CD4-positive, alpha-beta T cell (primary cell): ENCODE measurements around the gene TP63. TPM values are rescaled to one million over a fixed set of nuclear protein-coding genes. Genes with fewer than 3 reads are reported as not detected.

Experiments
- ATAC-seq: fragments of 200-7000 bp; cut with Tn5 transposase; one replicate; pipeline ENCODE4 v1.10.0; 2022; ENCODE audit warnings: mild to moderate bottlenecking; ENCODE audit not compliant: poor library complexity
- CTCF ChIA-PET: fragments of 350-600 bp; sonication (Branson Sonifier 250); formaldehyde crosslinking; loops from one replicate; lab custom pipeline; 2021; ENCODE audit warnings: antibody characterized with exemption, inconsistent platforms; lab: Charles Lee
- POLR2A ChIA-PET: fragments of 350-600 bp; sonication (Branson Sonifier 250); formaldehyde crosslinking; loops from one replicate; lab custom pipeline; 2021; ENCODE audit warnings: antibody characterized with exemption, inconsistent platforms; lab: Charles Lee
- DNase-seq, 14 experiments: peaks; one replicate each; pipeline ENCODE4 v3.0.0-alpha.2; 2013 to 2020; ENCODE audit warnings: mixed read lengths in 2 of 14
- H3K27ac ChIP-seq, 2 donors: one replicate each; pipeline versions ENCODE4 v1.5.1 to v1.7.0; 2013; ENCODE audit warnings: low read length in 2 of 2, low read depth in 1 of 2, mild to moderate bottlenecking in 1 of 2
- H3K27me3 ChIP-seq, 2 experiments: 1 replicate in 1 of 2; 2 replicates in 1 of 2; pipeline versions ENCODE4 v1.6.1 to v1.7.0; 2013; ENCODE audit warnings: low read length in 2 of 2, control low read depth in 1 of 2, mild to moderate bottlenecking in 1 of 2, moderate library complexity in 1 of 2; ENCODE audit not compliant: insufficient read depth in 2 of 2, control insufficient read depth in 1 of 2
- H3K36me3 ChIP-seq: one replicate; pipeline ENCODE4 v1.6.1; 2013; ENCODE audit warnings: low read length, control low read depth; ENCODE audit not compliant: insufficient read depth
- H3K4me1 ChIP-seq: one replicate; pipeline ENCODE4 v1.6.1; 2013; ENCODE audit warnings: low read length, control low read depth; ENCODE audit not compliant: insufficient read depth
- H3K4me3 ChIP-seq: one replicate; pipeline ENCODE4 v1.5.1; 2013; ENCODE audit warnings: mild to moderate bottlenecking, low read length, moderate library complexity
- H3K9me3 ChIP-seq, 2 experiments: 1 replicate in 1 of 2; 2 replicates in 1 of 2; pipeline versions ENCODE4 v1.6.1 to v1.7.0; 2013; ENCODE audit warnings: low read length in 2 of 2, mild to moderate bottlenecking in 2 of 2, control low read depth in 1 of 2, moderate library complexity in 1 of 2; ENCODE audit not compliant: control insufficient read depth in 1 of 2, insufficient read depth in 1 of 2
- H3K27ac Mint-ChIP-seq: one replicate; pipeline ENCODE4 v1.8.0; 2020; ENCODE audit warnings: mixed read lengths
- H3K27me3 Mint-ChIP-seq: one replicate; pipeline ENCODE4 v1.8.0; 2021; ENCODE audit warnings: mixed read lengths
- H3K36me3 Mint-ChIP-seq: one replicate; pipeline ENCODE4 v1.8.0; 2021; ENCODE audit warnings: low read depth, mixed read lengths
- H3K4me1 Mint-ChIP-seq: one replicate; pipeline ENCODE4 v1.8.0; 2021; ENCODE audit warnings: low read depth, mixed read lengths
- H3K4me3 Mint-ChIP-seq: one replicate; pipeline ENCODE4 v1.8.0; 2020; ENCODE audit warnings: mild to moderate bottlenecking, mixed read lengths
- H3K9me3 Mint-ChIP-seq: one replicate; pipeline ENCODE4 v1.8.0; 2020; ENCODE audit warnings: mixed read lengths
- intact Hi-C, 2 experiments: fragments of 100-400 bp; cut with DNase I in 1 of 2; cut with micrococcal nuclease in 1 of 2; formaldehyde crosslinking; loops; one replicate each; pipeline versions ENCODE4 v1.15.1 to v1.9.0; 2023 to 2025; cut with DNase I, micrococcal nuclease
- total RNA-seq, 174 experiments: library from RNA in 2 of 174; stranded (reverse) in 2 of 174; gene quantifications; one replicate each; pipeline ENCODE4 v1.2.3 and lab custom pipeline; 2021 to 2026
- TF ChIP-seq, protein P1 (sequence below): fragments of 200-600 bp; IDR thresholded peaks from one replicate; pipeline ENCODE4 v1.8.0; 2022; ENCODE audit warnings: antibody characterized with exemption, mild to moderate bottlenecking

Gene TP63
- total RNA-seq, 2 experiments from 2014 or later, result 0.31 TPM; not detected in 1

DNA sequence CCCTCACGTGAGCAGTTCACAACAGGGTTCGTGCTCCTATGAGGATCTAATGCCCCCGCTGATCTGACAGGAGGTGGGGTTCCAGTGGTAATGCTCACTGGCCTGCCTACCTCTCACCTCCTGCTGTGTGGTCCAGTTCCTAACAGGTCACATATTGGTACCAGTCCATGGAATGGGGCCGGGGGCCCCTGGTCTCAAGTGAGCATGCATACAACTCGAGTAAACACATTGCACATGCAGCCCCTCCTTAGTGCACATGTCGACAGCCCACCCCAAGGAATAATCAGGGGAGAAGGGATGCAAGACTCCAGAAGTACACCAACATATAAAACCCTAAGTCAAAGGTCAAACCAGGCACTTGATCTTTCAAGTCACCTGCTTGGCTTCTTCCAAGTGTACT is 127.0 kb downstream of the TP63 start:
- no peaks in the 10 kb centered on the region for H3K9me3 Mint-ChIP-seq
- Histone ChIP-seq H3K27me3 (no peaks in the 10 kb centered on the region), H3K27ac (no peak overlapping the region), H3K4me3 (no peak overlapping the region), H3K36me3 (no peaks in the 10 kb centered on the region), H3K9me3 (no peaks in the 10 kb centered on the region), H3K4me1 (no peaks in the 10 kb centered on the region)
- POLR2A ChIA-PET, result no interaction called here
- TF ChIP-seq, protein P1, sequence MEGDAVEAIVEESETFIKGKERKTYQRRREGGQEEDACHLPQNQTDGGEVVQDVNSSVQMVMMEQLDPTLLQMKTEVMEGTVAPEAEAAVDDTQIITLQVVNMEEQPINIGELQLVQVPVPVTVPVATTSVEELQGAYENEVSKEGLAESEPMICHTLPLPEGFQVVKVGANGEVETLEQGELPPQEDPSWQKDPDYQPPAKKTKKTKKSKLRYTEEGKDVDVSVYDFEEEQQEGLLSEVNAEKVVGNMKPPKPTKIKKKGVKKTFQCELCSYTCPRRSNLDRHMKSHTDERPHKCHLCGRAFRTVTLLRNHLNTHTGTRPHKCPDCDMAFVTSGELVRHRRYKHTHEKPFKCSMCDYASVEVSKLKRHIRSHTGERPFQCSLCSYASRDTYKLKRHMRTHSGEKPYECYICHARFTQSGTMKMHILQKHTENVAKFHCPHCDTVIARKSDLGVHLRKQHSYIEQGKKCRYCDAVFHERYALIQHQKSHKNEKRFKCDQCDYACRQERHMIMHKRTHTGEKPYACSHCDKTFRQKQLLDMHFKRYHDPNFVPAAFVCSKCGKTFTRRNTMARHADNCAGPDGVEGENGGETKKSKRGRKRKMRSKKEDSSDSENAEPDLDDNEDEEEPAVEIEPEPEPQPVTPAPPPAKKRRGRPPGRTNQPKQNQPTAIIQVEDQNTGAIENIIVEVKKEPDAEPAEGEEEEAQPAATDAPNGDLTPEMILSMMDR, result no peak
- no peak for DNase-seq
- H3K4me1 Mint-ChIP-seq, result no peaks in the 10 kb centered on the region
- no peaks in the 10 kb centered on the region for H3K27me3 Mint-ChIP-seq
- ATAC-seq, result no peak
- CTCF ChIA-PET, result no interaction called here
- intact Hi-C loops, result no loop called here
- H3K27ac Mint-ChIP-seq, result no peak overlapping the region
- no peaks in the 10 kb centered on the region for H3K36me3 Mint-ChIP-seq
- H3K4me3 Mint-ChIP-seq, result no peak overlapping the region

DNA sequence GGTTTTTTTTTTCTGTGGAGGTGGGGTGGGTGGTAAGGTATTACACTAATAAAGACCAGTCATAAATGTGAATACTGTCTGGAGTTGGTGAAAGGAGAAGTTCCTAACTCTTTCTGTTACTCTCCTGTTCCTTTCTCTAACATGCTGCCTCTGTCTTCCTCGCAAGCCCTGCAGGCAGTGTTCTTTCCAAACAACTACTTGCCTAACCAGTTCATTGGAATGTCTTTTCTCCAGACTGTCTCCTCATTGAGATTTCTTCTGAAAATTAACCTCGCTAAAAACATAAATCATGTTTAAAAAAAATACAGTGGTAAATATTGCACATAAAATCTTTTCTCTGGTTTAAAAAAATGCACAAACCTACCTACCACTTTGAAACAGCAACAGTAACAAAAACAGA is 135.2 kb downstream of the TP63 start:
- DNase-seq (no peak), ATAC-seq (no peak)
- Mint-ChIP-seq H3K4me3 (no peak overlapping the region), H3K27me3 (no peaks in the 10 kb centered on the region), H3K9me3 (no peaks in the 10 kb centered on the region), H3K36me3 (no peaks in the 10 kb centered on the region), H3K4me1 (no peaks in the 10 kb centered on the region), H3K27ac (no peak overlapping the region)
- intact Hi-C loops, result no loop called here
- Histone ChIP-seq H3K4me1 (no peaks in the 10 kb centered on the region), H3K4me3 (no peak overlapping the region), H3K9me3 (no peaks in the 10 kb centered on the region), H3K27ac (no peak overlapping the region), H3K36me3 (no peaks in the 10 kb centered on the region), H3K27me3 (no peaks in the 10 kb centered on the region)
- CTCF ChIA-PET, result no interaction called here
- POLR2A ChIA-PET, result no interaction called here
- TF ChIP-seq, protein P1, result no peak

DNA sequence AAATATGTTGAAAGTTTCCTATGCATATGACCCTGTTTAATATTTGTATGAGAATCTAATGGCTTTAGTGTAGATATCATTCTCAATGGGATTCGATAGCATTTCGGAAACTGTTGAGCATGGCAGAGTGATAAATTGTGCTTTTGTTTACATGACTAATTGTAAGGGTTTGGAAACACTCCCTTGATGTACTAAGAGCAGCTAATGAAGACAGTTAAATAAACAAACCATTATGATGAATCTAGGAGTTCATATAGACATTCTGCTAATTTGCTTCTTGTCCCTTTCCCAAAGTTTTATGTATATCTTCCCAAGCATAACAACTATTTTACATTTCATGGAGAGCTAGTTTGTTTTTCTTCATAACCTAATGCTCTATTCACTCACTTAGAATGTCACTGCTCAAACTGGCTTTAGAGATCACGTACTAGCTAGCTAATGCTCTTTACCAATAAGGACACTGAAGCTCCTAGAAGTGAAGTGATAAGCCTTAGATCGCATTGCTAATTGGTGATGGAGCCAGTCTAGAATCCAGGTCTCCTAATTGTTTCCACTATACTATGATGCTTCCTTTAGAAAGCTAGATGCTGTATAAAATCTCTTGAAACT is 140.8 kb downstream of the TP63 start:
- Histone ChIP-seq H3K4me1 (no peaks in the 10 kb centered on the region), H3K27me3 (no peaks in the 10 kb centered on the region), H3K27ac (no peak overlapping the region), H3K4me3 (no peak overlapping the region), H3K9me3 (no peaks in the 10 kb centered on the region), H3K36me3 (no peaks in the 10 kb centered on the region)
- Mint-ChIP-seq H3K27ac (no peak overlapping the region), H3K27me3 (no peaks in the 10 kb centered on the region), H3K9me3 (no peaks in the 10 kb centered on the region), H3K4me1 (no peaks in the 10 kb centered on the region), H3K36me3 (no peaks in the 10 kb centered on the region), H3K4me3 (no peak overlapping the region)
- ChIA-PET POLR2A (no interaction called here), CTCF (no interaction called here)
- TF ChIP-seq, protein P1, result no peak
- intact Hi-C loops, result no loop called here
- no peak for DNase-seq
- ATAC-seq, result no peak
